GM11168 (cell line): ENCODE measurements around the gene KRTAP20-2.

Experiments used
- in situ Hi-C: fragments of 300-500 bp; cut with MboI; formaldehyde crosslinking; loops from one replicate; pipeline ENCODE4 v1.12.0; 2022; ENCODE audit warnings: low sequenced_read_pairs; ENCODE audit not compliant: unreplicated experiment

Gene KRTAP20-2

GRCh38 chr21:30634906-30635305 lies at the start of gene KRTAP20-2:
KRTAP20-2 (plus strand) TSS chr21:30635206; CDS start chr21:30635264, 58 bp downstream.
- in situ Hi-C loops = no loop called here

GRCh38 chr21:30590297-30590696 lies 44.7 kb upstream of the KRTAP20-2 start, which contains the start of gene KRTAP22-2:
KRTAP22-2 (minus strand) TSS chr21:30590397.
- in situ Hi-C loops = no loop called here

- in situ Hi-C loops = no loop called here
Observed at GRCh38 chr21:30592140-30592539, 42.9 kb upstream of the KRTAP20-2 start, which contains the start of gene KRTAP6-3. KRTAP6-3 (plus strand) TSS chr21:30592440; CDS start chr21:30592446, 6 bp downstream.

GRCh38 chr21:30598802-30599201 lies 36.2 kb upstream of the KRTAP20-2 start, which contains the start of gene KRTAP6-2:
KRTAP6-2 (minus strand) TSS chr21:30598902; CDS start chr21:30598874, 28 bp downstream.
- in situ Hi-C loops = no loop called here

- in situ Hi-C loops = no loop called here
Observed at GRCh38 chr21:30600787-30601186, 34.2 kb upstream of the KRTAP20-2 start, which contains the start of gene KRTAP22-1. KRTAP22-1 (plus strand) TSS chr21:30601087.

- in situ Hi-C loops = no loop called here
Observed at GRCh38 chr21:30605968-30606367, 29.0 kb upstream of the KRTAP20-2 start.

GRCh38 chr21:30612132-30612531 lies 22.9 kb upstream of the KRTAP20-2 start:
- in situ Hi-C loops = no loop called here

- in situ Hi-C loops = no loop called here
Observed at GRCh38 chr21:30613836-30614235, 21.2 kb upstream of the KRTAP20-2 start, which contains the start of gene KRTAP6-1. KRTAP6-1 (minus strand) TSS chr21:30613930; CDS start chr21:30613904, 26 bp downstream.

GRCh38 chr21:30615199-30615598 lies 19.8 kb upstream of the KRTAP20-2 start:
- in situ Hi-C loops = no loop called here

GRCh38 chr21:30616125-30616524 lies 18.9 kb upstream of the KRTAP20-2 start, which contains the start of gene KRTAP20-1:
KRTAP20-1 (plus strand) TSS chr21:30616425; CDS start chr21:30616455, 30 bp downstream.
- in situ Hi-C loops = no loop called here

- in situ Hi-C loops = no loop called here
Observed at GRCh38 chr21:30620080-30620479, 14.9 kb upstream of the KRTAP20-2 start.

GRCh38 chr21:30620522-30620921 lies 14.5 kb upstream of the KRTAP20-2 start, which contains the start of gene KRTAP20-4:
KRTAP20-4 (plus strand) TSS chr21:30620627.
- in situ Hi-C loops = no loop called here

- in situ Hi-C loops = no loop called here
Observed at GRCh38 chr21:30623362-30623761, 11.6 kb upstream of the KRTAP20-2 start.

- in situ Hi-C loops = no loop called here
Observed at GRCh38 chr21:30625449-30626165, 9.4 kb upstream of the KRTAP20-2 start.

GRCh38 chr21:30628109-30628508 lies 6.9 kb upstream of the KRTAP20-2 start:
- in situ Hi-C loops = no loop called here

GRCh38 chr21:30629200-30629599 lies 5.8 kb upstream of the KRTAP20-2 start:
- in situ Hi-C loops = no loop called here

GRCh38 chr21:30638686-30639085 lies 3.7 kb downstream of the KRTAP20-2 start:
- in situ Hi-C loops = no loop called here

GRCh38 chr21:30642564-30642963 lies 7.6 kb downstream of the KRTAP20-2 start, which contains the start of gene KRTAP20-3:
KRTAP20-3 (plus strand) TSS chr21:30642864.
- in situ Hi-C loops = no loop called here

- in situ Hi-C loops = no loop called here
Observed at GRCh38 chr21:30646904-30647414, 12.0 kb downstream of the KRTAP20-2 start.

GRCh38 chr21:30652891-30653290 lies 17.9 kb downstream of the KRTAP20-2 start:
- in situ Hi-C loops = no loop called here

GRCh38 chr21:30668776-30669175 lies 33.8 kb downstream of the KRTAP20-2 start:
- in situ Hi-C loops = no loop called here
